Left renal pelvis (tissue), 4 donors: ENCODE data around the gene MSRB2. TPM values are rescaled to one million over a fixed set of nuclear protein-coding genes. Genes with fewer than 3 reads are reported as not detected.
"Not testable (repeated sequence)": the region's sequence is repeated elsewhere in the genome, so short reads cannot be mapped to it uniquely, and the experiment has no call there.

Experiments
- DNase-seq, 4 donors: peaks; one replicate each; pipeline ENCODE4 v3.0.0-alpha.2; 2013; ENCODE audit warnings: low read depth in 4 of 4, low spot score in 3 of 4
- polyA plus RNA-seq, 4 donors: library from polyadenylated mRNA; unstranded; fragments of 120-200 nt; gene quantifications; one replicate each; pipeline ENCODE4 v1.2.1, GENCODE V29; 2013; ENCODE audit not compliant: insufficient read length in 4 of 4

MSRB2 gene
- polyA plus RNA-seq, 4 donors: 34.4 to 47.6 (median 45.8) TPM

- DNase-seq: no peak
These were observed 26.2 kb upstream of the MSRB2 start for GRCh38 chr10:23069019-23069815.

- DNase-seq: not testable (repeated sequence)
These were observed 25.1 kb upstream of the MSRB2 start for GRCh38 chr10:23070092-23070912.

GRCh38 chr10:23070913-23071218 is 24.5 kb upstream of the MSRB2 start:
- DNase-seq: no peak

GRCh38 chr10:23072593-23072992 is 22.8 kb upstream of the MSRB2 start:
- not testable (repeated sequence) for DNase-seq

- no peak for DNase-seq
These were observed 21.9 kb upstream of the MSRB2 start for GRCh38 chr10:23073527-23073926.

- no peak for DNase-seq
These were observed 19.7 kb upstream of the MSRB2 start for GRCh38 chr10:23075672-23076071.

GRCh38 chr10:23078114-23078513 is 17.3 kb upstream of the MSRB2 start:
- no peak for DNase-seq

GRCh38 chr10:23079700-23080099 is 15.7 kb upstream of the MSRB2 start:
- DNase-seq: no peak

GRCh38 chr10:23080262-23080661 is 15.1 kb upstream of the MSRB2 start:
- DNase-seq: no peak

GRCh38 chr10:23081221-23081750 is 14.1 kb upstream of the MSRB2 start:
- no peak for DNase-seq

- no peak for DNase-seq
These were observed 13.5 kb upstream of the MSRB2 start for GRCh38 chr10:23081891-23082290.

GRCh38 chr10:23088609-23089008 is 6.8 kb upstream of the MSRB2 start:
- DNase-seq: no peak

GRCh38 chr10:23094786-23095403 is 484 bp upstream of the MSRB2 start:
- no peak for DNase-seq

- peak in 3 of 4 donors; percentile 45 to 52 (median 50) for DNase-seq
These were observed 805 bp downstream of the MSRB2 start for GRCh38 chr10:23095966-23096801.

GRCh38 chr10:23096802-23097549 is 1.6 kb downstream of the MSRB2 start:
- peak in 2 of 4 donors; percentile 42 to 57 for DNase-seq

GRCh38 chr10:23099079-23099478 is 3.7 kb downstream of the MSRB2 start:
- no peak for DNase-seq

GRCh38 chr10:23099816-23100215 is 4.4 kb downstream of the MSRB2 start:
- no peak for DNase-seq

- DNase-seq: no peak
These were observed 5.1 kb downstream of the MSRB2 start for GRCh38 chr10:23100331-23101030.
